Right atrium auricular region (tissue), 2 donors: ENCODE data around the gene ZBTB22. TPM values are rescaled to one million over a fixed set of nuclear protein-coding genes. Genes with fewer than 3 reads are reported as not detected.
A peak's percentile ranks its signal among the peaks of the same experiment; 100 is the strongest.
"Not testable (repeated sequence)": the region's sequence is repeated elsewhere in the genome, so short reads cannot be mapped to it uniquely, and the experiment has no call there.

ENCODE experiments used
- DNase-seq: peaks from one replicate; pipeline ENCODE4 v3.0.0-alpha.2; 2019; ENCODE audit warnings: low spot score
- H3K27ac ChIP-seq, 2 donors: fragments of 200-600 bp; sonication (generic); 1 replicate in 1 of 2; 2 replicates in 1 of 2; pipeline ENCODE4 v1.5.1; 2016 to 2019
- H3K27me3 ChIP-seq, 2 donors: fragments of 200-600 bp; sonication (generic); one replicate each; pipeline versions ENCODE4 v1.5.1 to v1.6.0; 2017 to 2019
- H3K36me3 ChIP-seq: fragments of 200-600 bp; sonication (generic); one replicate; pipeline ENCODE4 v1.5.1; 2016
- H3K4me1 ChIP-seq, 2 donors: fragments of 200-600 bp; sonication (generic); one replicate each; pipeline versions ENCODE4 v1.5.1 to v1.6.0; 2017 to 2019
- H3K4me3 ChIP-seq, 2 donors: fragments of 200-600 bp; sonication (generic); 1 replicate in 1 of 2; 2 replicates in 1 of 2; pipeline ENCODE4 v1.5.1; 2017 to 2019; ENCODE audit warnings: mild to moderate bottlenecking in 1 of 2, moderate library complexity in 1 of 2
- H3K9me3 ChIP-seq, 2 donors: fragments of 200-600 bp; sonication (generic); one replicate each; pipeline ENCODE4 v1.5.1; 2019
- total RNA-seq, 2 donors: library from RNA; depleted of rRNA; stranded (reverse); fragments of >200 nt; gene quantifications; one replicate each; pipeline ENCODE4 v1.1.0, GENCODE V29; 2016
- TF ChIP-seq, protein P1 (sequence below), 2 donors: fragments of 200-600 bp; sonication (generic); IDR thresholded peaks; one replicate each; pipeline ENCODE4 v1.5.1; 2019; ENCODE audit warnings: antibody characterized with exemption in 2 of 2

ZBTB22 gene
- total RNA-seq, 2 donors from 2014 or later = 11.9 to 18.9 TPM

DNA sequence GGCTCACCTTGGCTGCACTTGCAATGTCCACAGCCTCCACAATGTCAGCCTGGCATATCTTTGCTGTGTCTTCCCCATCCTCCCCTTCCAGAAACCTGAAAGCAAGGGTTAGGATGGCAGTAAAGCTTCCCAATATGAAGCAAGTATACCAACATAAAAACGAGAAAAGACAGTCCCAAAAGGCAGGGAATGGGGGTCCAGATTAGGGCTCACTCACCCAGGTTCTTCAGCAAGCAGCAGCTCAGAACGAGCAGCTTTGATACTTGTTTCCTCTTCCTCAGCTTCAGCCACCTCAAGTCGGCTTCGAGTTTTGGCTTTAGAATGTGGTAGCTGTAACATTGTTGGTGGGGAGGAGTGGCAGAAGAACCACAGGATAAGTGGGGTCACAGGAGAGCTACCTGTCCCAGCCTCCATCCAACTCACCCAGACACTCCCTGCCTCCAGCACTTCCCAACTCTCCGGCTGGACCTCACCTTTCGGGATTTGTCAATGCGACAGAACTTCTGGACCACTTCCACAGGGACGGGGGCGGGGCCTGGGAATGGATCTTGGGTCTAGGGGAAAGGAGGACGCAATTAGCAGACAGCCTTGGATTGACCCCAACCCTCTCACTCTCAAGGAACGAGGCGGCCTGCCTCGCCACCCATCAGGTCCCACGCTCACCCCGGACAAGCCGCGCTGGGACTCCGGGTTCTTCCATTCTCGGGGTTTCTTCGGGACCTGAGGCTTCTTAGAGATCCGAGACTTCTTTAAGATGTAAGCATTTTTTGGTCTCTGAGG lies 29.2 kb downstream of the ZBTB22 start:
- DNase-seq = no peak
- Histone ChIP-seq H3K4me3 (peak overlapping the region; percentile 70 to 72), H3K27ac (peak overlapping the region; percentile 84 to 86), H3K27me3 (no peaks in the 10 kb centered on the region), H3K9me3 (no peaks in the 10 kb centered on the region), H3K4me1 (peaks cover 0 to 24% of the 10 kb centered on the region in 2 donors), H3K36me3 (peaks cover 54% of the 10 kb centered on the region)
- TF ChIP-seq, protein P1, sequence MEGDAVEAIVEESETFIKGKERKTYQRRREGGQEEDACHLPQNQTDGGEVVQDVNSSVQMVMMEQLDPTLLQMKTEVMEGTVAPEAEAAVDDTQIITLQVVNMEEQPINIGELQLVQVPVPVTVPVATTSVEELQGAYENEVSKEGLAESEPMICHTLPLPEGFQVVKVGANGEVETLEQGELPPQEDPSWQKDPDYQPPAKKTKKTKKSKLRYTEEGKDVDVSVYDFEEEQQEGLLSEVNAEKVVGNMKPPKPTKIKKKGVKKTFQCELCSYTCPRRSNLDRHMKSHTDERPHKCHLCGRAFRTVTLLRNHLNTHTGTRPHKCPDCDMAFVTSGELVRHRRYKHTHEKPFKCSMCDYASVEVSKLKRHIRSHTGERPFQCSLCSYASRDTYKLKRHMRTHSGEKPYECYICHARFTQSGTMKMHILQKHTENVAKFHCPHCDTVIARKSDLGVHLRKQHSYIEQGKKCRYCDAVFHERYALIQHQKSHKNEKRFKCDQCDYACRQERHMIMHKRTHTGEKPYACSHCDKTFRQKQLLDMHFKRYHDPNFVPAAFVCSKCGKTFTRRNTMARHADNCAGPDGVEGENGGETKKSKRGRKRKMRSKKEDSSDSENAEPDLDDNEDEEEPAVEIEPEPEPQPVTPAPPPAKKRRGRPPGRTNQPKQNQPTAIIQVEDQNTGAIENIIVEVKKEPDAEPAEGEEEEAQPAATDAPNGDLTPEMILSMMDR (IDR thresholded peaks at IDR 0.05) = no peak

- TF ChIP-seq, protein P1 (IDR thresholded peaks at IDR 0.05) = no peak
- H3K27ac ChIP-seq = no peak overlapping the region
- no peak overlapping the region for H3K4me3 ChIP-seq
- peaks cover 50% of the 10 kb centered on the region for H3K36me3 ChIP-seq
- peaks cover 0 to 24% of the 10 kb centered on the region in 2 donors for H3K4me1 ChIP-seq
- DNase-seq = no peak
- no peaks in the 10 kb centered on the region for H3K9me3 ChIP-seq
- H3K27me3 ChIP-seq = no peaks in the 10 kb centered on the region
These were observed 30.3 kb downstream of the ZBTB22 start for GRCh38 chr6:33286946-33287914.

- H3K27me3 ChIP-seq, H3K27ac ChIP-seq, H3K9me3 ChIP-seq, H3K4me3 ChIP-seq, DNase-seq: not testable (repeated sequence)
- peaks cover 0 to 18% of the 10 kb centered on the region in 2 donors for H3K4me1 ChIP-seq
- H3K36me3 ChIP-seq = peaks cover 38% of the 10 kb centered on the region
These were observed 32.3 kb downstream of the ZBTB22 start for GRCh38 chr6:33285214-33285613.

DNA sequence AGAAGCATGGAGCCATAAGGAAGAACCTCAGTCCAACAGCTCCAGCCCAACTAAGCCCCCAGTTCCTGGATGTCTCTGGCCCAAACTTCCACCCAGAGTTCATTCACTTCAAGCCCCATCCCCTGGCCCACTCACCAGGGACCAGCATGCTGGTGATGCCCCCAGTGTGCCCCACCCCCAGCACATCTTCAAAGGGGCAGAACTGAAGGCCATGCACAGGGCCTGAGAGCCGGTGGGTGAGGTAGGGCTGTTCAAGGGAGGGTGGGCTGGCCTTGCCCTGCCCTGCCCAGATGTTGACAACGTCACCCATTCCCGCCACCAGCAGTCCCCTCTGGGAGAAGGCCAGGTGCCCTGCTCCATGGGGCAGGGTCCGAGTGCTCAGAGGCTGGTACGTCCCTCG lies 37.0 kb downstream of the ZBTB22 start:
- Histone ChIP-seq H3K27me3 (no peaks in the 10 kb centered on the region), H3K4me1 (peaks cover 0 to 28% of the 10 kb centered on the region in 2 donors), H3K9me3 (no peaks in the 10 kb centered on the region), H3K27ac (no peak overlapping the region), H3K4me3 (no peak overlapping the region), H3K36me3 (peaks cover 40% of the 10 kb centered on the region)
- TF ChIP-seq, protein P1 (IDR thresholded peaks at IDR 0.05) = no peak
- DNase-seq = no peak

GRCh38 chr6:33279971-33280511 lies 37.5 kb downstream of the ZBTB22 start:
- H3K27ac ChIP-seq = no peak overlapping the region
- no peaks in the 10 kb centered on the region for H3K27me3 ChIP-seq
- H3K4me1 ChIP-seq = peaks cover 0 to 28% of the 10 kb centered on the region in 2 donors
- no peaks in the 10 kb centered on the region for H3K9me3 ChIP-seq
- TF ChIP-seq, protein P1 (IDR thresholded peaks at IDR 0.05) = peak in 1 of 2 donors; percentile 33
- no peak for DNase-seq
- no peak overlapping the region for H3K4me3 ChIP-seq
- peaks cover 42% of the 10 kb centered on the region for H3K36me3 ChIP-seq
